Measurements from ENCODE around the gene SLC2A4RG.
"Not testable (repeated sequence)": the region's sequence is repeated elsewhere in the genome, so short reads cannot be mapped to it uniquely, and the experiment has no call there.

The SLC2A4RG gene

DNA sequence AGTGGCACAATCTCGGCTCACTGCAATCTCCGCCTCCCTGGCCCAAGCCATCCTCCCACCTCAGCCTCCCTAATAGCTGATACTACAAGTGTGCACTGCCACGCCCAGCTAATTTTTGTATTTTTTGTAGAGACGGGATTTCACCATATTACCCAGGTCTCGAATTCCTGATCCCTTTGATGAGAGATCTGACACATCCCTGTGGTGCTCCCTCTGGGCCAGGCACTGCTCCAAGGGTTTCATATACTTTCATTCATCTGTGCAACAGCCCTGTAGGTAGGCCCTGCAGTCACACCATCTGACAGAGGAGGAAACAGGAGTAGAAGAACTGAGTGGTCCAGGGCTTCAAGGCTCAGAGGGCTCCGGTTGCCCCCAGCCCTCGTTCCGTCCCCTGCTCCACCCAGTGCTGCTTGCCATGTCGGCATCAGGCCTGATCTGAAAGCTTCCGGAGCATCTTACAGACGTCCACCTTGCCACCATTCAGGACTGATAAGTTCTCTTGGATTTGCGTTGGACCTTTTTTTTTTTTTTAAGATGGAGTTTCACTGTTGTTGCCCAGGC, 28.4 kb upstream of the SLC2A4RG start:
- no peak for FAIRE-seq
- no peak for DNase-seq (ENCODE audit: insufficient read length, low spot score)

DNA sequence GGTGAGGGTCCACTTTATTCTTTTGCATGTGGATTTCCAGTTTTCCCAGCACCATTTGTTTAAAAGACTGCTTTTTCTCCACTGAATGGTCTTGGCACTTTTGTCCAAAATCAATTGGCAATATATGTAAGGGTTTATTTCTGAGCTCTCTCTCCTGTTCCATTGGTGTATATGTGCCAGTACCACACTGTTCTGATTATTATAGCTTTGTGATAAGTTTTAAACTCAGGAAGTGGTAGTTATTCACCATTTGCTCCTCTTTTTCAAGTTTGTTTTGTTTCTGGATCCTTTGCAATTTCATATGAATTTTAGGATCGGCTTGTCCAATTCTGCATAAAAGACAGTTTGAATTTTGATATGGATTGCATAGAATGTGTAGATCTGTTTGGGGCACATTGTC, 27.4 kb upstream of the SLC2A4RG start:
- FAIRE-seq (no peak), DNase-seq (ENCODE audit: insufficient read length, low spot score) (no peak)

DNA sequence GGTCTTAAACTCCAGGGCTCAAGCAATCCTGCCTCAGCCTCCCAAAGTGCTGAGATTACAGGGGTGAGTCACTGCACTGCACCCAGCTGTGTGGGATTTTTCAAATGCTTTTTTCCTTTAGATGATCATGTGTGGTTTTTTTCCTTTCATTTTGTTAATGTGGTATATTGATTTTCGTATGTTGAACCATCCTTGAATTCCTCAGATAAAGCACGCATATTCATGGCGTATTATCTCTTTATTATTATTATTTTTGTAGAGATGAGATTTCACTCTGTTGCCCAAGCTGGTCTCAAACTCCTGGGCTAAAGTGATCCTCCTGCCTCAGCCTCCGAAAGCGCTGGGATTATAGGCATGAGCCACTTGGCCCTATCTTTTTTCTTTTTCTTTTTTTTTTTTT, 24.7 kb upstream of the SLC2A4RG start:
- peak; percentile 16 for FAIRE-seq

DNA sequence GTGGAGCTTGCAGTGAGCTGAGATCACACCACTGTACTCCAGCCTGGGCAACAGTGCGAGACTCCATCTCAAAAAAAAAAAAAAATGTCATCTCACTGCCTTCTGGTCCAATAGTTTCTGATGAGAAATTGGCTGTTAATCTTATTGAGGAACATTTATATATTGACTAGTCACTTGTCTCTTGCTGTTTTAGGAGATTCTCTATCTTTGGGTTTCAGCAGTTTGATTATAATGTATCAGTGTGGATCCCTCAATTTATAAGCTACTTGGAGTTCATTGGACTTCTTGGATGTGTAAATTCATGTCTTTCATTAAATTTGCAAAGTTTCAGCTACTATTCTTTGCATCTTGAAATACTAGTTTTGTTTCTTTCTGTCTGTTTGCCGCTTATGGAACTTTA, 20.6 kb upstream of the SLC2A4RG start:
- no peak for FAIRE-seq

More for the DNA sequence above, 24.7 kb upstream of the SLC2A4RG start:
- DNase-seq (ENCODE audit: insufficient read length, low spot score): no peak

DNA sequence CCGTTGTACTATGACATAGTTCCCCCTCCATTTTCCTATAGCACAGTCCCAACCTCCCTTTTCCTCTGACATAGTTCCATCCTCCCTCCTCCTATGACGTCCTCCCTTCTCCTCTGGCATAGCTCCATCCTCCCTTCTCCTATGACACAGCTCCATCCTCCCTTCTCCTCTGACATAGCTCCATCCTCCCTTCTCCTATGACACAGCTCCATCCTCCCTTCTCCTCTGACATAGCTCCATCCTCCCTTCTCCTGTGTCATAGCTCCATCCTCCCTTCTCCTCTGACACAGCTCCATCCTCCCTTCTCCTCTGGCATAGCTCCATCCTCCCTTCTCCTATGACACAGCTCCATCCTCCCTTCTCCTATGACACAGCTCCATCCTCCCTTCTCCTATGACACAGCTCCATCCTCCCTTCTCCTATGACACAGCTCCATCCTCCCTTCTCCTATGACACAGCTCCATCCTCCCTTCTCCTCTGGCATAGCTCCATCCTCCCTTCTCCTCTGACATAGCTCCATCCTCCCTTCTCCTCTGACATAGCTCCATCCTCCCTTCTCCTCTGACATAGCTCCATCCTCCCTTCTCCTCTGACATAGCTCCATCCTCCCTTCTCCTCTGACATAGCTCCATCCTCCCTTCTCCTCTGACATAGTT, 16.5 kb upstream of the SLC2A4RG start:
- FAIRE-seq: peak; percentile 4
- DNase-seq (ENCODE audit: insufficient read length, low spot score): not testable (repeated sequence)

More for the DNA sequence above, 20.6 kb upstream of the SLC2A4RG start:
- DNase-seq (ENCODE audit: insufficient read length, low spot score): no peak

DNA sequence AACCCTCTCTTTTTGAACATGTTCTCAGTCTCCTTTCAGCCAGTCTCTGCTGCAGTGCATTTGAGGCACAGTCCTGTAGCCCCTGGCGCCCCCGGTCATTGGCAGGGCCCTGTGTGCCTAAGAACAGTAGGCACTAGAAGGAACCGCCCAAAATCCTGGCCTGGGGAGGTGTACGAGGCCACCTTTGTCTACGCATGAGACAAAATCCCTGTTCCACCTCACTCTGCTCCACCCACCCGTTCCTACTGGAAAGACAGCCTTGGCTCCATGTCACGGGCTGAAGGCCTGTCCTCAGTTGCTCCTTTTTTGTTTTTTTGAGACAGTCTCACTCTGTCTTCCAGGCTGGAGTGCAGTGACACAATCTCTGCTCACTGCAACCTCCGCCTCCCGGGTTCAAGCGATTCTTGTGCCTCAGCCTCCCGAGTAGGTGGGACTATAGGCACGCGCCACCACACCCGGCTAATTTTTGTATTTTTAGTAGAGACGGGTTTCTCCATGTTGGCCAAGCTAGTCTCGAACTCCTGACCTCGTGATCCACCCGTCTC, 9.3 kb upstream of the SLC2A4RG start:
- not testable (repeated sequence) for DNase-seq (ENCODE audit: insufficient read length, low spot score); FAIRE-seq

DNA sequence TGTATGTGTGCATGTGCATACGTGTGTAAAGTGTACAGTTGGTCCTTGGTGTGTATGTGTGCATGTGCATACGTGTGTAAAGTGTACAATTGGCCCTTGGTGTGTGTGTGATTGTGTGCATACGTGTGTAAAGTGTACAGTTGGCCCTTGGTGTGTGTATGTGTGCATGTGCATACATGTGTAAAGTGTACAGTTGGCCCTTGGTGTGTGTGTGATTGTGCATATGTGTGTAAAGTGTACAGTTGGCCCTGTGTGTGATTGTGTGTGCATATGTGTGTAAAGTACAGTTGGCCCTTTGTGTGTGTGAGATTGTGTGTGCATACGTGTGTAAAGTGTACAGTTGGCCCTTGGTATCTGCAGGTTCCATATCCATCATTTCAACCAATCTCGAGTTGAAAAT, 8.2 kb upstream of the SLC2A4RG start:
- DNase-seq (ENCODE audit: insufficient read length, low spot score): no peak
- FAIRE-seq: no peak

DNA sequence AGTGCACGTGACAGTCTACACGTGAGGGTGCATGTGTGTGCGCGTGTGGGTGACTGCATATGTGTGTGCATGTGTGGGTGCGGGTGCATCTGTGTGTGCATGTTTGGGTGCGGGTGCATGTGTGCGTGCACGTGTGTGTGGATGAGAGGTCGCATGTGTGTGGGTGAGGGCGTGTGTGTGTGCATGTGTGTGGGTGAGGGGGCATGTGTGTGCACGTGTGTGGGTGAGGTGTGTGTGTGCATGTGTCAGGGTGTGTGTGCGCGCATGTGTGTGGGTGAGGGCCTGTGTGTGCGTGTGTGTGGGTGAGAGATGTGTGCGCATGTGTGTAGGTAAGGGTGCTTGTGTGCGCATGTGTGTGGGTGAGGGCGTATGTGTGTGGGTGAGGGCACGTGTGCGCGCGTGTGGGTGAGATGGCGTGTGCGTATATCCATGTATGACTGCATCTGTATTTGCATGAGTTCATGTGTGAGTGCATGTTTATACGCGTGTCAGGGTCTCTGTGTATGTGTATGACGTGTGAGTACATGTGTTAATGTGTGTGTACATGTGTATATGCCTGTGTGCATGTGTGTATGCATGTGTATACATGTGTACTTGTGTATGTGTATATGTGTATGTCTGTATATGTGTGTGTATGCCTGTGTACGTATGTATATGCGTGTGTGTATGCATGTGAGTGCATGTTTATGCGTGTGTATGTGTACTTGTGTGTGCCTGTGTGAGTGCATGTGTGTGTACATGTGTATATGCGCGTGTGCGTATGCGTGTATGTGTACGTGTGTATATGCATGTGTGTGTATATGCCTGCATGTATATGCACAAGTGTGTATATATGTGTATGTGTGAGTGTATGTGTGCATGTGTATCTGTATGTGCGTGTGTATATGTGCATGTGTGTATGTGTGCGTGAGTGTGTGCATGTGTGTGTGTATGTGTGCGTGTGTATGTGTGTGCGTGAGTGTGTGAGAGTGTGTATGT, 7.2 kb upstream of the SLC2A4RG start:
- DNase-seq (ENCODE audit: insufficient read length, low spot score) (no peak), FAIRE-seq (peak; percentile 100)

DNA sequence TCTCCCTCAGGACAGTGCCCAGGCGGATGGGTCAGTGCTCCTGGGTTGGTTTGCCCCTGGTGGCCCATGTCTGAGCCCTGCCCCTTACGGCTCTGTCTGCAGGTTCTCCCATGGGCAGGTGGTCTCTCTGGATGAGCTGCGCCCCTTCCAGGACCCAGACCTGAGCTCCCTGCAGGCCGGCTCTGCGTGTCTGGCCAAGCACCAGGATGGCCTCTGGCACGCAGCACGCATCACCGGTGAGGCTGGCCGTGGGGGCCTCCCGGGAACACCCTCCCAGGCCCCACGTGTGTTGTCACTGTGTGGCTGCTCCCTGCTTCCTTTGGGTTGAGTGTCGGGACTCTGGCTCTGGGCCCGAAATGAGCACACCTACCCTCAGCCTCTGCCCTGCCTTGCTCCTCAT, 6.5 kb upstream of the SLC2A4RG start:
- FAIRE-seq (peak; percentile 9), DNase-seq (ENCODE audit: insufficient read length, low spot score) (no peak)

DNA sequence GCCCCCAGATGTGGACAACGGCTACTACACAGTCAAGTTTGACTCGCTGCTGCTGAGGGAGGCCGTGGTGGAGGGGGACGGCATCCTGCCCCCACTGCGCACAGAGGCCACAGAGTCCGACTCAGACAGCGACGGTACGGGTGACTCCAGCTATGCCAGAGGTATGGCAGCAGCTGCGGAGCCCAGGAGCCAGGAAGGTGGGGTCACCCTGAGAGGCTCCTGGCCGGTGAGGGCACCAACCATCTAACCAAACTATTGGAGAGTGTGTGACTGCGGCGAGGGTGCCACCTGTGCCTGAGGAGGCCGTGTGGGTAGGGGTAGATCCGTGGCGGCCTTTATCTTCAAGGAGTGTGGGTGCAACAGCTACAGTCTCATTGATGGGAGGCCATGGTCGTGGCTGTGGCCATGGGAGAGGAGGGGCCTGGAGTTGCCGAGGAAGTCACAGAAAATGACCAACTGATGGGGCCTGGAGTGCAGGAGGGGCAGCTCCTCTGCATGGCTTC, 5.9 kb upstream of the SLC2A4RG start:
- DNase-seq (ENCODE audit: insufficient read length, low spot score): no peak
- FAIRE-seq: no peak

DNA sequence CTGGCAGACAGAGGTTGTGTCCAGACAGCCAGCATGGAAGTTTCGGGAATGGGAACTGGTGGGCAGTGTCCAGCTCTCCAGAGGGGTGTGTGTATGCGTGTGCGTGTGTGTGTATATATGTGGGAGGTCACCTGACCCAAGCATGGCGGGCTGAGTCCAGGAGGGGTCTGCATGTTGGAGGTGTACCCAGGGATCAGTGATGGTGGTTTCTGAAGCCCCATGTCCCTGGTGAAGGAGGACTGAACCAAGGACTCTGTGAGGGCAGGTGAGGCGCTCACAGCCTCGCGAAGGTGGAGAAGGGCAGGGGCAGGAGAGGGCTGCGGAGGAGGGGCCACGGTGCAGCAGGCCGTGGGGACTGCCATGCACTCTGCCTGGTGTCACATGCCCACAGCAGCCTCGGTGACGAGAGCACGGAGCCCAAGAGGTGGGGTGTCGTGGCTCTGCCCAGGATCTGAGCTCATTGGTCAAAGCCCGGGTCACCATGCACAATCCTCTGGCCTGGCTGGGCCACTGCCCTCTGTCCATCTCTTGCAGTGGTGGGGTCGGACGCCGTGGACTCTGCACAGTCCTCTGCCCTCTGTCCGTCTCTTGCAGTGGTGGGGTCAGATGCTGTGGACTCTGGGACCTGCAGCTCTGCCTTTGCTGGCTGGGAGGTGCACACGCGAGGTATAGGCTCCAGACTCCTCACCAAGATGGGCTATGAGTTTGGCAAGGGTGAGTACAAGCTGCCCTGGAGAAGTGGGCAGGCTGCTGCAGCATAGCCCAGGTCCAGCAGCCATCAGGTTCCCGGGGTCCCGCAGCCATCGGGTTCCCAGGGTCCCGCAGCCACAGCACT, 5.2 kb upstream of the SLC2A4RG start:
- FAIRE-seq: peak; percentile 9
- no peak for DNase-seq (ENCODE audit: insufficient read length, low spot score)

DNA sequence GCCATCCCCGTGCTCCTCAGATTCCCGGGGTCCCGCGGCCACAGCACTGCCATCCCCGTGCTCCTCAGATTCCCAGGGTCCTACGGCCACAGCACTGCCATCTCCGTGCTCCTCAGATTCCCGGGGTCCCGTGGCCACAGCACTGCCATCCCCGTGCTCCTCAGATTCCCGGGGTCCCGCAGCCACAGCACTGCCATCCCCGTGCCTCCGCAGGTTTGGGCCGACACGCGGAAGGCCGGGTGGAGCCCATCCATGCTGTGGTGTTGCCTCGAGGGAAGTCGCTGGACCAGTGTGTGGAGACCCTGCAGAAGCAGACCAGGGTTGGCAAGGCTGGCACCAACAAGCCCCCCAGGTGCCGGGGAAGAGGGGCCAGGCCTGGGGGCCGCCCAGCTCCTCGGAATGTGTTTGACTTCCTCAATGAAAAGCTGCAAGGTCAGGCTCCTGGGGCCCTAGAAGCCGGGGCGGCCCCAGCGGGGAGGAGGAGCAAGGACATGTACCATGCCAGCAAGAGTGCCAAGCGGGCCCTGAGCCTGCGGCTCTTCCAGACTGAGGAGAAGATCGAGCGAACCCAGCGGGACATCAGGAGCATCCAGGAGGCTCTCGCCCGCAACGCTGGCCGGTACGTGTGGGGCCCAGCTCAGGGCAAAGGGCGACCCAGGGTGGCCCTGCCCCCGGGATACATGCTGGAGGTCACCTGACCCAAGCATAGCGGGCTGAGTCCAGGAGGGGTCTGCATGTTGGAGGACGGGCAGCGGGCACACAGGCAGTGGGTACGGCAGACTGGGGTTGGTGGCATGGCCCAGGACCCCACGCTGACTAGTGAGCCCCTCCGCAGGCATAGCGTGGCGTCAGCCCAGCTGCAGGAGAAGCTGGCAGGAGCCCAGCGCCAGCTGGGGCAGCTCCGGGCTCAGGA, 4.4 kb upstream of the SLC2A4RG start:
- DNase-seq (ENCODE audit: insufficient read length, low spot score) (no peak), FAIRE-seq (peak; percentile 28)

DNA sequence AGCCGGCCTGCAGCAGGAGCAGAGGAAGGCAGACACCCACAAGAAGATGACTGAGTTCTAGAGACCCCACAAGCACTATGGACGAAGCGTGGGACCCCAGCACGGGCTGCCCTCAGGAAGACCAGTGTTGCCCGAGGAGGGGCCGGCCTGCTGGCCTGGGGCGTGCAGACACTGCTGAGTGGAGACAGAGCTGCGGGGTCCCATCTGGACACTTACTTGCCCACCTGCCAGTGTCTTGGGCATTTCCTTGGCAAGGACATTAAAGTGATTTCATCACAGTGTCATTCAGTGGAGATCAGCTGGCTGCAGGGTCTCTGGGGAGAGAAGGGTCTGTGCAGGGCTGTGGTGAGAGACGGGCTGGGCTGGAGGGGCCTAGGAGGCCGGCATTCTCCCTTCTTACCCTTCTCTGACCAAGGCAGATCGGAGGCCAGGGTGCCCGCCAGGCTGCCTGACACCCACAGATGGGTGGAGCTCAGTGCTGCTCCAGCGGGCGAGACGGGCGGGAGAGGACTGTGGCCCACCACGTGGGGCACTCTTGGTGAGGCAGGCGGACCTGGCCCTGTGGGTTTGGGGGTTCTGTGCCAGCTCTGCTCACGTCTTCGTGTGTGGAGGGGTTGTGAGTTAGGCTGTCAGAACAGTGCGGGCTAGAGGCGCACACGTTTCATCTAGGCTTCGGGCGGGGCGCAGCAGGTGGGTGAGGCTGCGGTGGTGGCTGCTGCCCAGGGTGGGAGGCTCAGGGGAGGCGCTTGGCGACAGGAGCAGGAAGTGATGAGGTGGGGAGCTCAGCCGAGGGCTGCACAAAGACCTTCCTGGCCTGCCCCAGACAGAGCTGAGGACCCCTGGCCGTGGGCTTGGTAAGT, 3.5 kb upstream of the SLC2A4RG start, which contains the start of gene LIME1:
Gene LIME1 (plus strand): TSS at position 806 of the 860 bp plus-strand sequence. CDS start 886 bp downstream, outside the sequence.
- peak; percentile 74 for FAIRE-seq

DNA sequence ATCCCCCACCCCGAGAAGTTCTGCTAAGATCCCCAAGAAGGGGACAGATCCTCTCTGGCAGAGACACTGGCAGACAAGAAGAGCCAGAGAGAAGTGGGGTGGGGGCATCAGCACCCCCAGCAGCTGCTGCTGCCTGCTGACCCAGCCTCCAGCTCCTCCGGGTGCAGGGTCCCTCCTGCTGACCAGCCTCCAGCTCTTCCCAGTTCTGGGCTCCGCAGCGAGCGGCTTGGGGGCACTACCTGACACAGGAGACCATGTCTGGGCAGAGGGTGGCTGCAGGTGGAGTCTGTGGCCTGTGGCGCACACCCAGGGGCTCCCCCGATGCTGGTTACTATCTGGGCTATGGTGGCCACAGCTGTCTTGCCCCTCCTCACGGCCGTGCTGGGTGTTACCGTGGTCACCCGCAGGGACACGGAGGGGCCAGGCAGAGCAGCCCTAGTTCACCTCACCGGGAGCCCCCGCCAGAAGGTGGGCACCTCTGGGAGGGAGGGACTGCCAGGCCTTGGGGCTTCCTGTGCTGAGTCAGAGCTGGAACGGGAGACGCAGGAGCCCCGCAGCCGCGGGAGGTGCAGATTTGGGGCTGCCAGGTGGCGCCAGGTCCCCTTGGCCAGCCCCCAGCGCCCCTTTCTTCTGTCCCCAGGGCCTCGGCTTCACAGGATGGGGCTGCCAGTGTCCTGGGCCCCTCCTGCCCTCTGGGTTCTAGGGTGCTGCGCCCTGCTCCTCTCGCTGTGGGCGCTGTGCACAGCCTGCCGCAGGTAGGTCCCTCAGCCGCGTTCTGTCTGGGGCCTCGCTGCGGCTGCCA, 2.5 kb upstream of the SLC2A4RG start:
- no peak for DNase-seq (ENCODE audit: insufficient read length, low spot score)
- peak; percentile 70 for FAIRE-seq

More for the DNA sequence above, 3.5 kb upstream of the SLC2A4RG start, which contains the start of gene LIME1:
- DNase-seq (ENCODE audit: insufficient read length, low spot score): no peak

DNA sequence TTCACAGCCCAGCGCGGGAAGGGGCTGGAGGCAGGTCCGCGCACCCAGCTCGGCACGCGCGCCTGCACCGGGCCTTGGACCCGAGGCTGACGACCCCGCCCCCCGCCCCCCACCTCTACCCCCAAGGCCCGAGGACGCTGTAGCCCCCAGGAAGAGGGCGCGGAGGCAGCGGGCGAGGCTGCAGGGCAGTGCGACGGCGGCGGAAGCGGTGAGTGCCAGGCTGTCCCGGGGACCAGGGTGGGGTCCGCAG, 2.0 kb upstream of the SLC2A4RG start:
- FAIRE-seq (no peak), DNase-seq (ENCODE audit: insufficient read length, low spot score) (no peak)

DNA sequence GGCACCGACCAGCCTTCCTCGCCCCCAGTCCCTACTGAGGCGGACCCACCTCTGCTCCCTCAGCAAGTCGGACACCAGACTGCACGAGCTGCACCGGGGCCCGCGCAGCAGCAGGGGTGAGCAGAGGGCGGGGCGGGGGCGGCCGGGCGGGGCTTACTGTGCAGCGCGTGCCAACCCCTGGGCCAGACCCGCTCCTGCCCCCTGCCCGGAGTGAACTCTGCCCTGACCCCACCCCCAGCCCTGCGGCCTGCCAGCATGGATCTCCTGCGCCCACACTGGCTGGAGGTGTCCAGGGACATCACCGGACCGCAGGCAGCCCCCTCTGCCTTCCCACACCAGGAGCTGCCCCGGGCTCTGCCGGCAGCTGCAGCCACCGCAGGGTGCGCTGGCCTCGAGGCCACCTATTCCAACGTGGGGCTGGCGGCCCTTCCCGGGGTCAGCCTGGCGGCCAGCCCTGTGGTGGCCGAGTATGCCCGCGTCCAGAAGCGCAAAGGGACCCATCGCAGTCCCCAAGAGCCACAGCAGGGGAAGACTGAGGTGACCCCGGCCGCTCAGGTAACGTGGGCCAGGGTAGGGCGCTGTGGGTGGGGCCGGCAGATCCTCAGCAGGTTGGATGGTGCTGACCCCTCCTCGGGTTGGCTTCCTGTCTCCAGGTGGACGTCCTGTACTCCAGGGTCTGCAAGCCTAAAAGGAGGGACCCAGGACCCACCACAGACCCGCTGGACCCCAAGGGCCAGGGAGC, 1.5 kb upstream of the SLC2A4RG start:
- peak; percentile 26 for FAIRE-seq
- no peak for DNase-seq (ENCODE audit: insufficient read length, low spot score)

DNA sequence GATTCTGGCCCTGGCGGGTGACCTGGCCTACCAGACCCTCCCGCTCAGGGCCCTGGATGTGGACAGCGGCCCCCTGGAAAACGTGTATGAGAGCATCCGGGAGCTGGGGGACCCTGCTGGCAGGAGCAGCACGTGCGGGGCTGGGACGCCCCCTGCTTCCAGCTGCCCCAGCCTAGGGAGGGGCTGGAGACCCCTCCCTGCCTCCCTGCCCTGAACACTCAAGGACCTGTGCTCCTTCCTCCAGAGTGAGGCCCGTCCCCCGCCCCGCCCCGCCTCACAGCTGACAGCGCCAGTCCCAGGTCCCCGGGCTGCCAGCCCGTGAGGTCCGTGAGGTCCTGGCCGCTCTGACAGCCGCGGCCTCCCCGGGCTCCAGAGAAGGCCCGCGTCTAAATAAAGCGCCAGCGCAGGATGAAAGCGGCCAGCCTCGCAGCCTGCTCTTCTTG, 868 bp upstream of the SLC2A4RG start:
- no peak for DNase-seq (ENCODE audit: insufficient read length, low spot score)
- FAIRE-seq: no peak
